GM21737 (cell line): ENCODE results near the gene RASGEF1B.
"Not testable (repeated sequence)": the region's sequence is repeated elsewhere in the genome, so short reads cannot be mapped to it uniquely, and the experiment has no call there.

Experiments used
- ATAC-seq: cut with Tn5 transposase; IDR thresholded peaks from one replicate; pipeline ENCODE4 v1.9.1; 2021; ENCODE audit warnings: mild to moderate bottlenecking, moderate library complexity; ENCODE audit not compliant: unreplicated experiment

RASGEF1B gene

GRCh38 chr4:81432825-81433224 is 38.9 kb downstream of the RASGEF1B start:
- no peak for ATAC-seq

GRCh38 chr4:81431971-81432370 is 39.7 kb downstream of the RASGEF1B start:
- ATAC-seq, result no peak

GRCh38 chr4:81429607-81430006 is 42.1 kb downstream of the RASGEF1B start:
- no peak for ATAC-seq

- no peak for ATAC-seq
Observed at GRCh38 chr4:81429031-81429430, 42.7 kb downstream of the RASGEF1B start.

- ATAC-seq, result no peak
Observed at GRCh38 chr4:81428002-81428401, 43.7 kb downstream of the RASGEF1B start.

- ATAC-seq, result no peak
Observed at GRCh38 chr4:81427344-81427821, 44.3 kb downstream of the RASGEF1B start.

GRCh38 chr4:81426770-81427289 is 44.9 kb downstream of the RASGEF1B start:
- ATAC-seq, result no peak

GRCh38 chr4:81424816-81425755 is 46.6 kb downstream of the RASGEF1B start:
- ATAC-seq, result no peak

GRCh38 chr4:81424336-81424735 is 47.4 kb downstream of the RASGEF1B start:
- no peak for ATAC-seq

- no peak for ATAC-seq
Observed at GRCh38 chr4:81422595-81422994, 49.1 kb downstream of the RASGEF1B start.

- ATAC-seq, result peak; percentile 98
Observed at GRCh38 chr4:81421346-81422218, 50.1 kb downstream of the RASGEF1B start.

GRCh38 chr4:81418572-81418971 is 53.1 kb downstream of the RASGEF1B start:
- ATAC-seq, result no peak

- no peak for ATAC-seq
Observed at GRCh38 chr4:81412946-81413495, 58.7 kb downstream of the RASGEF1B start.

GRCh38 chr4:81410680-81411079 is 61.0 kb downstream of the RASGEF1B start:
- ATAC-seq, result no peak

GRCh38 chr4:81409836-81410235 is 61.9 kb downstream of the RASGEF1B start:
- no peak for ATAC-seq

GRCh38 chr4:81408341-81408740 is 63.4 kb downstream of the RASGEF1B start:
- ATAC-seq, result no peak

- ATAC-seq, result no peak
Observed at GRCh38 chr4:81407726-81408125, 64.0 kb downstream of the RASGEF1B start.

GRCh38 chr4:81406481-81406880 is 65.2 kb downstream of the RASGEF1B start:
- not testable (repeated sequence) for ATAC-seq

- ATAC-seq, result peak; percentile 70
Observed at GRCh38 chr4:81405900-81406401, 65.8 kb downstream of the RASGEF1B start.

GRCh38 chr4:81404741-81405140 is 67.0 kb downstream of the RASGEF1B start:
- ATAC-seq, result no peak

- ATAC-seq, result no peak
Observed at GRCh38 chr4:81404294-81404693, 67.4 kb downstream of the RASGEF1B start.
